HG03159 (cell line): ENCODE measurements around the gene NXPH3.
A peak's percentile ranks its signal among the peaks of the same experiment; 100 is the strongest.
"Not testable (repeated sequence)": the region's sequence is repeated elsewhere in the genome, so short reads cannot be mapped to it uniquely, and the experiment has no call there.

Experiments used
- ATAC-seq: cut with Tn5 transposase; IDR thresholded peaks from one replicate; pipeline ENCODE4 v1.9.1; 2021; ENCODE audit warnings: mild to moderate bottlenecking, moderate library complexity; ENCODE audit not compliant: unreplicated experiment

The NXPH3 gene

DNA sequence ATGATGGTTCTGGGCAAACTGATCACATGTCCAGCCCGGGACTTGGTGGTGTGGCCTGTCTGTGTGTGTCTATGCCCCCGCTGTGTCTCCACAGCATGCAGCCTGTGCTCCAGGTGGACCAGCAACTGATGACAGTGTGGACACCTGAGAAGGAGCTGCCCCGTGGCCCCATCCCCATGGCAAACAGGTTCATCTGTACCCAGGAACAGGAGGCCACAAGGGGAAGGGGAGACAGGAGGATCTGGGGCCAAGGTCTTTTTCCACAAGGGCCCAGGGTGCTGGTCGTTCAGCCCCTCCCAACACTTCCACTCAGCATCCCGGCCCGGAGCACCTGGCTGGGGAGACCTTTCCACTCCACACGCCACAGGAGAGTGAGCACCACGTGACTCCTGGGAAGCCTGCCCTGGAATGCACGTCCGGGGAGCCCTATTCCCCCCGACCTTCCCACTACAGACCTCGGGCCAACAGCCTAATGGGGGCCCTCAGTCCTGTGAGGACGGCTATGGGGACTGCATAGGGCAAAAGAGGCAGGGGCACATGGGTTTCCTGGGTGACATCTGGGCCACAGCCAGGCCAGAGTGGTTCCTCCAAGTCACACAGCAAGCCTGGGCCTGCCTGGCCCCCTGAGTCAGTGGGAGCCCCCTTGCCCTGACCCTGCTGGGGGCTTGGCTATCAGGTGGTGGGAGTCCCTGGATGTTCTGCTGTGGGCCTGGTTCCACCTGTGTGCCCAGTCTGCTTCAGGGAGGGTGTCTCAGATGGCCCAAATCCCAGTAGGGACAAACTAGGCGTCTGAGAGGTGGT is 20.8 kb upstream of the NXPH3 start:
- no peak for ATAC-seq

DNA sequence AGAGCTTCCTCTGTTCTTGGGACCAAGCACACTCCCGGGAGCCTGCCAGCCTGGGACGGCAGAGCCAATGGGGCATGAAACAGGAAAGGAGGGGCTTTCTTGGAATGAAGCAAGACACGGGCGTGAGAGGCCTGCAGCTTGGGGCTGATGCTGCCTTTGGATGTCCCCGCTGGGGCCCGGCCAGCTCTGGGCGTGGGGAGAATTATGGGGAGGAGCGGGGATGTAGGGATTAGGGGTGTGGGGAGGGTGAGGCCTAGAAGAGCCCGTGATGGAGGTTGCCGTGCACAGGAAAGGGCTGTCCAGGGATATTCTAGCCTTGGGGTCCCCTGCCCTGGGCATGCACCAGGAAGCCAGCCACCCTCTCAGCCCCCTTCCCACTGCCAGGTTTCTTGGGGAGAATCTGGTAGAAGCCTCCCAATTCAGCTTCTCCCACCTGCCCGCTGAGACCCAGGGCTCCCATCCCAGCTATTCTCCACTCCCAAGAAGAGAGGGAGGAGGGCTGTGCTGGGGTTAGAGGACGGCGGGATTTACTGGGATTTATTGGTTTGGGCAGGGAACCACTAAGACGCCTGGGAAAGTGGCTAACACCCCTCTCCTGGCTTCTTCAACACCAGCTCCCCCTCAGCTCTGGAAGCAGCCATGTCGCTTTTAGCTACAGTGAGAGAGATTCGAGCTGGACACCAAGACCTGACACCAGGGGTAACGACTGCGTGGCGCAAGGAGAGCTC is 20.0 kb upstream of the NXPH3 start:
- ATAC-seq: no peak

DNA sequence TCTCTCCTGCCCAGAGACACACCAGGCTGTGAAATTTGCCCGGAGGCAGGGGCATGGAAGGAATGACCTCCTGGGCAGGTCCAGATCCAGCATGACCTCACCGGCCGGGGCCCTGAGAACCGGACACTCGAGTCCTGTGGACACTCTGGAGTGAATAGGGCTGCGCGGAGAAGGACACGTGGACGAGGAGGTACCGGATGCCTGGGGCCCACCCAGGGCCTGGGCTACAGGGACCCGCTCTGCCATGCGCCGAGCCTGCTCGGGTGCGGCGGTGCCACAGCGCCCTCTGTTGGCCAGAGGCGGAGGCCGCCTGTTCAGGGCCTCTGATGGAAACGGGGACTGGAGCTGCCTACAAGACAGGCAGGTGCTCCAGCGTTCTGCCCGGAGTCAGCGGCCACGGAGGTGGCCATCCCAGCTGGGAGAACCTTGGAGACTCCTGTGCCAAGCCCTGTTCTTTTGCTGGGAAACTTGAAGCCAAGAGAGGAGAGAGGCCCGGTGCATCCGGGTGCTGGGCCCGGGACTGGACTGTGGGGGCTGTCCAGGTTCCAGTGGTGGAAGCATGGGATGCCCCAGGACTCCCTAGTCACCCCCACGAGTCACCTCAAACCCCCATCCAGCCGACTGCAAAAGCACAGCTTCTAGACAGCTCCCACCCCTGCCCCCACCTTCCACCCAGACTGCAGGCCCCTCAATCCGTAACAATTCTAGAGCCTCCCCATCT is 19.3 kb upstream of the NXPH3 start:
- ATAC-seq: no peak

DNA sequence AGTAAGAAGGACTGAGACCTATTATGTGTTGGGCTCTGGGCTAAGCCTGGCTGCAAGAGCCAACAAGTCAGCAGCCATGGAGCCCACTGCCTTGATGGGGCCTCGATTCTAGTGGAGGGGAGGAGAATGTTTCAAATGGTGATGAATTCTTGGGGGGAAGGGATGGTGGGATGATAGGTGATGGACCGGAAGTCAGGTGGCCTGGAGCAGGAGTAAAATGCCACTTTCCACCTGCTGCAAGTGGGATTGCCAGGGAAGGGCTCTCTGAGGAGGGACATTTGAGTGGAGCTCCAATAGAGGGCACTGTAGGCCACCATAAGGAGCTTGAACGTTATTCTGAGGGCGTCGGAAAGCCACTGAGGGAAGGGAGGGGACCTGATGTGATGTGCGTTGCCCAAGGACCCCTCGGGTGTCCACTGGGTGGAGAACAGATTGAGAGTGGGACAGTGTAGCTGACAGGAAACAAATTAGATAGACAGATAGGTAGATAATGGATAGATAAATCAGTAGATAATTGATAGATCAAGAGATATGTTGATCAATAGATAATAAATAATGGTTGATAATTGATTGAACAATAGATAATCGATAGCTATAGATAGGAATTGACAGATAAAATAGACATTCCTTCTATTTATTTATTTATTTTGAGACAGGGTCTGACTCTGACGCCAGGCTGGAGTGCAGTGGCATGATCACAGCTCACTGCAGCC is 18.2 kb upstream of the NXPH3 start:
- no peak for ATAC-seq

DNA sequence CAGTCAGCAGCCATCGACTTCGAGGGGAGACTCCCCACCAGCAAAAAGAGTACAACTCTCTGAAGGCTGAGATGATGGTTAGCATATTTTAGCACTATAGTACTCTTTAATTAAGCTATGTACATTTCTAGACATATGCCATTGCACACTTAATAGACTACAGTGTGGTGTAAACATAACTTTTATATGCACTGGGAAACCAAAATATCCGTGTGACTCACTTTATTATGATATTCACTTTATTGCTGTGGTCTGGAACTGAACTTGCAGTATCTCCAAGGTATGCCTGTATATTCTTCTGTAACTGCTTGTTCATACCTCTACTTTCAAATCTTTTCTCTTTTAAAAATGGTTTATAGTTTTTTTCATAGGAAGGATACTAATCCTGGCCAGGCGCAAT is 11.0 kb upstream of the NXPH3 start:
- no peak for ATAC-seq

DNA sequence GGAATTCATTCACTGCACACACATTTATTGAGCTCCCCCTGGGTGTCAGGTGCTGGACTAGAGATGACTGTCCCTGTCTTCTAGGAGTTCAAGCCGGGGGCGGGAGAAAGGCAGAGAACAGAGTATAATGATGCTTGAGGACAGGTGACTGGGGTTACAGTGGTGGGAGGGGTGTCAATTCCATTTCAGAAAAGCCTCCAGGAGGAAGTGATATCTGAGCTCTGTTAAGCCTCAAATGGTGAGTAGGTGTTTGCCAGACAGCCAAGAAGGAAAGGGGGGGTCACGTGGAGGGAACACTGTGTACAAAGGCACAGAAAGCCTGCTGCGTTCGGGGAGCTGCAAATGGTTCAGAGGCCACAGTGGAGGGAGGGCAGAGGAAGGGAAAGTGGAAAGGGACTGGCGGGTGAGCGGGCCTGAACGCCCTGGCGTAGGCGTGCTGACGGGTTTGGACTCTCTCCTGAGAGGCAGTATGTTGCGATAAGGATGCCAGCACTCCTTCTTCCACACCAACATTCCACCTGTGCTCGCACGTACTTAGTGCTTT is 9.7 kb upstream of the NXPH3 start:
- no peak for ATAC-seq

DNA sequence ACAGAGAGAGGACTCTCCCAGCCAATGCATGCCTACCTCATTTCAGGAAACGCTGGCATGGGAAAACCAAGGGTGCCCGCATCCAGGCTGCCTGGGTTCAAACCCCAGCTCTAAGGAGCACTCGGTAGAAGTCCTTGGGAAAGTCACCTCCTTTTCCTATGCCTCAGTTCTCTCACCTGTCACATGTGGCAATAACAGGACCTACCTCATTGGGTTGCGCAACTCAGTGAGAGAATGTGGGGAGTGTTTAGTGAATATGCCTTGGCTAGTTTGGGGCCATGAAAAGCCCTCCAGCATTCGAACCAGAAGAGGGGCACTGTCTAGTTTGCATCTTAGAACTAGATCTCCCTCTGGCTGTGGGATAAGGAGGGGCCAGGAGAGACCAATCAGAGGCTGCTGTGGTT is 9.0 kb upstream of the NXPH3 start:
- ATAC-seq: no peak

DNA sequence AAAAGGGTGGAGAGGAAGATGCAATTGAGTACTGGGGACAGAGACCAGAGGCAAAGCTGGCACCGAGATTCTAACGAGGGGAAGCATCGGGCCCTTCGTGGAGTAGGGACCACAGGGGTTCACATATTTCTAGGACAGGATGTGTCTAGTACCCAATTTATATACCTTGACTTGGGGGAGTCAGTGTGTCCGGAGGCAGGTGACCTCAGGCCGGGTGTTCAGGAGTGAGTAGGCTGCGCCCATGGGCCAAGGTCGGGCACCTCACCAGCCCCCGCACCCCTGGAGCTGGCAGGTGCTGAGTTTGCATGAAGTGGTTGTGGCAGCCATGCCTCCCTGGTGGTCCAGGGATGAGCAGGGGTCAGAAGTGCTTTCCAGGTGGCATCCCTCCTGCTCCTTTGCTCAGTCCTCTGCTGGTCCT is 8.6 kb upstream of the NXPH3 start:
- ATAC-seq: no peak

DNA sequence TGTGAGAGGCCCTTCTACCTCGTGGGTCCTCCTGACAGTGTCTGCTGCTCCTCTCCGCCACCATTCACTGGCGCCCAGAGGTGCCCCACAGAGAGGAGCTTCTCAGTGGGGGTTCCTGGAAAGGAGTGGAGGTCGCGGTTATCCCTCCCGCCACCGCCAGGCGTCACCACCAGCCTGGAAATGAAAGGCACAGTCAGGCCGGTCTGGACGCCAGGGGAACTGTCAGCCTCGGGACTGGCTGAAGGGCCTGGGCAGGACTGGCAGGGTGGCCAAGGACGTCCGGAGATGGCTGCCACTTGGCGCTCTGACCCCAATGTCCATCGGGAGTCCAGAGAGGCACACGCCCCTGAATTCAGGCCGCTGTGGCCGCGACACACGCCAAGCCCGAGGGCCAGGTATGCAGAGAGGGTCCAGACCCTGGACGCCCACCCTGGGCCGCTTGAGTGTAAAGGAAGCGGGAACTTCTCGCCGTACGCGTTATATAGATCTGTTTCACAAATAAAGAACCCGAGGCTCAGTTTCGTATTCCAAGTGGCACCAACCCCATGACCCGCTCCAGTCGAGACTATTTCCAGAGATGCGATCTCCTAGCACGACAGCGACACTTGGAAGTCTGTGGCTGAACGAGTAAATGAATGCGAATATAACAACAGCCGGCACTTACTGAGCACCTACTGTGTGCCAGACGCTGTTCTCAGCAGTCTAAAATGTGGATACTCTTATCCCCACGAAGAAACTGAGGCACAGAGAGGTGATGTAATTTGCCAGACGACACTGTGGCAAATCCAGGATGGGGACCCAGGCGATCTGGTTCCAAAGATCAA is 7.6 kb upstream of the NXPH3 start:
- ATAC-seq: peak; percentile 42

DNA sequence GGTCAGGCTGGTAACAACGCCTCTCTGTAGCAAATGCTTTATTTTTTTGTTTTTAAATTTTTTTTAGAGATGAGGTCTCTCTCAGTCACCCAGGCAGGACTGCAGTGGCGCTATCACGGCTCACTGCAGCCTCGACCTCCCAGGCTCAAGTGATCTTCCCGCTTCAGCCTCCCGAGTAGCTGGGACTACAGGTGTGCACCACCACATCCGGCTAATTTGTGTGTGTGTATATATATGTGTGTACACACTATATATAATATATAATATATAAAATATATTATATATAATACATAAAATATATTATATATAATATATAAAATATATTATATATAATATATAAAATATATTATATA is 7.0 kb upstream of the NXPH3 start:
- not testable (repeated sequence) for ATAC-seq

DNA sequence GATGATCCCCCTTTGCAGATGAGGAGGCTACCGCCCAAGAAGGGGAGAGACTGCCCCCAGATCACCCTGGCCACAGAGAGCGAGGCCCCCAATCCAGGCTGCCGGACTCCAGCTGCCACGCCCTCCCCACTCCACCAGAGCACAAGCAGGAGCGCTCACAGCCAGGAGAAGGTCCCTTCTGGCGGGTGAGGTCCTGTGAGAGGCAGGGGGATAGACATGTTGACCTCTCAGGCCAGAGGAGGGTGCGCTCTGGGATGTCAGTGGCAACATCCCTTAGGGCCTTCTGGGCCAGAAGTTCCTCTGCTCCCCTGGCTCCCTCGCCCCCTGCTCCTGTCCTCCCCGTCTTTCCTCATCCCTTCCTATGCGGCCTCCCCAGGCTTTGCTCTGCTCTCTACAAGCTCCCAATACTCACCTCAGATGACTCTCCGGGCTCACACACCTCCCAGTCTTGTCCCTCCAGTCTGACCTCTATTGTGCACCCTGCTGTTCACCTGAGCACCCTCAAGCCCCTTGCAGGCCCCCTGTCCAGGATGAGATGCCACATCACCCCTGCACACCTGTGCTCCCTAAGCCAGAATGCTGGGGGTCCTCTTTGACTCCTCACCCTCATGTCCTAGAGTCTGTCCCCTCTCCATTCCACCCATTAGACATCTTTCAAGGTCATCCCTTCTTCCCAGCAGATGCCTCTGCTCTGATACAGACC is 5.0 kb upstream of the NXPH3 start:
- ATAC-seq: no peak

DNA sequence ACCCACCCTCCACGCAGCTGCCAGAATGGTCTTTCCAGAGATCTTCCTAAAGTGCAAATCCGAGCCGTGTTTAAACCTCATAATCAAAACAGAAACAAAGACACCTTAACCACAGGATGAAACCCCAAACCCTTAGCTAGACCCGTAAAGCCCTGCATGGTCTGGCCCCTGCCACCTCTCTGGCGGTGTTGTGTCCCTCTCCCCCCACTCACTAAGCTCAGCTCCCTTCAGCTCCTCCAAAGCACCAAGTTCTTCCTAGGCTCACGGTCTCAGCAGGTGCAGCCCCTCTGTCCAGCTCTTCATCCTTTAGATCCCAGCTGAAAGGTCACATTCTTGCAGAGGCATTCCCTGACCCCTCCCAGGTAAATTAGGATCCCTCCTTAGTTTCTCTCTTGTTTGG is 4.4 kb upstream of the NXPH3 start:
- ATAC-seq: no peak

DNA sequence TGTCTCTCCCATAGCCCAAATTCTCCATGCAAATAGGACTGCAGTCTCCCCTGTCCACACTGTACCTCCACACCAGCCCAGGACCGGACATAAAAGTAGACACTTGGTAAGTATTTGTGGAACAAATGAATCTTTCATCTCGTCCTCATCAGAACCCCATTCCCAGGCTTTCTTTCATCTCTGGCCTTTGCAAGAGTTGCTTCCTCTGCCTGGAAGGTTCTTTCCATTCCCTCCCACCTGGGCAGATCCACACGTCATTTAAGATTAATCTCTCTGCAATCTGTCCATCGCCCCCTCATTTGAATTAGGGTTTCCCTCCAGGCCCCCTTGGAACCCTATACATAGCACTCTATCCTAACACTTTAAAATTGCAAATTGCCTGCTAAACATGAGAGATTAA is 3.9 kb upstream of the NXPH3 start:
- no peak for ATAC-seq

DNA sequence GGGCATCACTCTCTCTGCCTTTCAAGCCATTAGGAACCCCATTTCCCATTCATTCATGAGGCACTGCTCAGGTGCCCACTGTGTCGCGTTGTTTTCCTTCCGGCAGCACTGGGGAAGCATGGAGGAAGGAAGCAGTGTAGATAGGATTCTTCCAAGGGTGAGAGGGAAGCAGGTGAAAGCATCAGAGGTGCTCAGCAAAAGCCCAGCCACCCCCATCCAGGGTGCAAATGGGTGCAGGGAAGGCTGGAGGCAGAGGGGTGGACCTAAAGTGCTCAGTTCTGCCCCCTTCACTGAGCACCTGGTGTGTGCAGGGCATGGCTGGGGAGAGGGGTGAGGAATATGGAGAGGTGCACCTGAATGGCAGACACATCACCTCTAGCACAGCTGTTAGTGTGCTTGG is 3.4 kb upstream of the NXPH3 start:
- ATAC-seq: no peak

DNA sequence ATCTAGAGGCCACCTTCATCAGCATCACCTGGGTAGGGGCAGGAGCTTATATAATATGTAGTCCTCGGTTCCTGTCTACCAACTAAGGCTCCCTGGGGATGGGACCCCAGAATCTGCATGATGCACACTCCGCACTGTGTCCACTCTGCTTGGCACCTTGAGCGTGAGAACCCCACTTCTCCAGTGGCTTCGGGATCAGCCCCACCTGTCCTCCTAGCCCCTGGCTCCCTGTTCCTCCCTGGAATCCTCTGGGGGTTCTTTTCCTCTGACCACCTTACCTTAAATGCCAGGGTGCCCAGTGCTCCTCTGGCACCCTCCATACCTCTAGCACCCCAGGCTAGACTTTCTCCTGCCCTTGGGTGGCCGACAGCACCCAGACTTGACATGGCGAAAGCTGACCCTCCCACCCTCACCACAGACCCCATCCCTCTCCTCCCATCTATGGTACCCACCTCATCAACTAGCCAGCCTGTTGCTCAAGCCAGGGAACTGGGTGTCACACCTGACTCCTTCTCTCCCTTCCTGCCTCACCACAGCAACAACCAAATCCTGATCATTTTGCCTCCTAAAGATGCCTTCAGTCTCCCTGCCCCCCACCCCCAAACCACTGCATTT is 2.8 kb upstream of the NXPH3 start:
- no peak for ATAC-seq

DNA sequence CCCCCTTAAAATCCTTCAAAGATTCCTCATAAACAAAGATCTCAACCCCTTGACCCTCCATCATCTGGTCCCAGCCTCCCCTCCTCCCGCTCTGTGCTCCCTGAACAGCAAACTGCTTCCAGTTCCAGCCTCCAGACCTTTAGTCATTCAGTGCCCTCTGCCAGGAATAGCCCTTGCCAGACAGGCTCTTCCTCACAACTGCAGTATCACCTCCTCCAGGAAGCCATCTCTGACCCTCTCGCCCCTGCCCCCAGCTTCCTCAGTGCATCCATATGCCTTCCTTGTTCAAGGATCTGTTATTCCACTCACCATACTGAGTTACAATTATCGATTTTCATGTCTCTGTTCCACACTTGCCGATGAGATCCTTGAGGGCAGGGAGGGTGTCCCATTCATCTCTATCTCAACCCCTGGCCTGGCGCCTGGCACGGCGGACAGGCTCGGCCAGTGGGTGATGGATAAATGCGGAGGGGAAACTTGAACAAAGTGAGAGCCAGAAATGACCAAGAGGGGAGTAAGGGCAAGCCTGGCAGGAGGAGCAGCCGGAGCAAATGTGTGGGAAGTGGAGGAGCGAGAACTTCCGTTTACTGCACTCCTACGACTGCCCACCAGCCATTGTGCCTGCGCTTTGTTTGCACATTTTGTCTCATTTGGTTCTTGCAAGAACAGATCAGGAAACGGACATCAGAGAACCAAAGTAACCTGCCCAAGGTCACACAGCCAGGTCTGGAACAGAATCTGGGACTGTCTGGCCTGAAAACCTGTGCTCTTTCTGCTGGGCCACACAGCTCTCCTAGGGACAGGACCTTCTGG is 2.0 kb upstream of the NXPH3 start:
- no peak for ATAC-seq

DNA sequence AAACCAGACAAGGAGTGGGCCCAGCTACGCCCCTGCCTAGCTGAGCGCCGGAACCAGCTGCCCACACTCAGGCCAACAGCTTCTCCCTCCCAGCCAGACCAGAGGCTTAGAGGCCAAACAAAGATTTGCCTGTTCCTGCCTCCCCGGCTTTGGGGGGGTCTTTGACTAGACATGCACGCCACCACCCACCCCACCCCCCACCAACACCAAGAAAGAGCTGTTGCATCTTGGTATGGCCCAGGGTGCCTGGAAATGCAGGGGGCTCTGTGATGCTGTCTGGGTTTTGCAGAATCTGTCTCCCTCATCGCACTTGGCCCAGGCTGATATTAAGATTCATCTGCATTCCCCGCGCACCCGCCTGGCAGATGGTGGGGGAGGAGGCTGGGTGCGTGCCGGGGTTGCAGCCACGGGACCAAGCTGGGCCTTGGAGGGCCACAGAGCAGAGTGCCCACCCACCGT is 1.3 kb upstream of the NXPH3 start:
- no peak for ATAC-seq
